GM18499 (cell line): ENCODE results near the gene TRIM52.
"Not testable (repeated sequence)": the region's sequence is repeated elsewhere in the genome, so short reads cannot be mapped to it uniquely, and the experiment has no call there.

Experiments
- ATAC-seq: cut with Tn5 transposase; IDR thresholded peaks from one replicate; pipeline ENCODE4 v1.9.1; 2021; ENCODE audit warnings: moderate number of reproducible peaks; ENCODE audit not compliant: insufficient read depth, unreplicated experiment

TRIM52 gene

DNA sequence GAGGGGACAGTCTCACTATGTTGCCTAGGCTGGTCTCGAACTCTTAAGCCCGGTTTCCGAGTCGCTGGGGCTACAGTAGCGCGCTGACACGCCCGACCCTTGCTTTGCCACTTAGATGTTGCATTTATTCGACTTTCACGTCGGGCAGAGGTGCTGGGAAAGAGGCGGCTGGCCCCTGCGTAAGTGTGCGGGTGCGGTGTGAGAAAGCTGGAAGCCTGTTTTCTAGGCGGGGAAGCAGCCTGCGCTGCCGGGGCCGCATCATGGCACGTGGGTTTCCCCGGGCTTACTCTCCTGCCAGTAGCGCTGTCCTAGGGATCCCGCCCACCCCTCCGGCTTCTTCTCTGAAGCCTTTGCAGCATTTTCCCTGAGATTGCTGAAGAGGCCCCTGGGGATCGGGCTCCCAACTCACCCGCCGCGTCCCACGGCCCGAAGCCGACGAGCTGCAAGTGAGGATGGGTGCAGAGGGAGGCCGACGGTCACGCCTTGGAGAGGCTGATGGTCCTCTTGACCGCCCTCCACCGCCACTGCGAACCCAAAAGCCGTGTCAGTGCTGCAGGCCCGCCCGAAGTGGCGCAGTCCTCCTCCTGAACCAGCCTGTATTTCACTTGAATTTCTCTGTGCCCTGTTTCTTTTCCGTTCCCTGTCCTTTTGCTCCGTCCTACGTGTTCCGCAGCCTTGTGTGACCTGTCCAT is 43.7 kb downstream of the TRIM52 start:
- no peak for ATAC-seq

DNA sequence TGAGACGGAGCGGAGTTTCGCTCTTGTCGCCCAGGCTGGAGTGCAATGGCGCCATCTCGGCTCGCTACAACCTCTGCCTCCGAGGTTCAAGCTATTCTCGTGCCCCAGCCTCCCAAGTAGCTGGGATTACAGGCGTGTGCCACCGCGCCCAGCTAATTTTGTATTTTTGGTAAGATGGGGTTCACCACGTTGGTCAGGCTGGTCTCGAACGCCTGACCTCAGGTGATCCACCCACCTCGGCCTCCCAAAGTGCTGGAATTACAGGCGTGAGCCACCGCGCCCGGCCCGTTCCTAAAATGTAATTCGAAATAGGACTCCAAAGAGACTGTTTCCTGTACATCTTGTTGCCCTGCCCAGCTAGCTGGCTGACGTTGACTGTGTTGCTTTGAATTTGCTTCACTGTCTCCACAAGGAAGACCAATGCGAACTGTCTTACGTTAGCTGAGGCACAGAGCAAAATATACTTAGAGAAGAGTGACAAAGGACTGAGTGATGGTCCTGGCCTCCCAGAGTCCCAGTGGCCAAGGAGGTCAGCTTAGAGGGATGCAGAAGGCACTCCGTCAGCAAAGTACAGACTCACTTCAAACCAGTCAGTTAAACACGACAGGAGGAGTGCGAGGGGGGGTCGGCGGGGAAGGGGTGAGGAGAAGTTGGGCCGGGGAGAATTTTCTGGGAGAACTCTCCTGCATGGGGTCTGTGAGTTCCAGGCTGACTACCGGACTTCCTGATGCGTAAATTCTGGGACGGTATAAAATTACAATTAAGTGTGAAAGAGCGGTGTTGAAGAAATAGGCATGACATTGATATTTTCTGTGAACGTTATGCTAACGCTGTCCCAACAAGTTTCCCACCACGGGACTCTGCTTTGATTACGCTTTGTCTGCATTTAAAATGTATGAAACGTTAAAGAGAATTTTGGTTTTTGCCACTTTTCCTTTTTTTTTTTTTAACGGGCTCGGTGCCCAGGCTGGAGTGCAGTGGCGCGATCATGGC is 44.6 kb downstream of the TRIM52 start:
- ATAC-seq, result no peak

DNA sequence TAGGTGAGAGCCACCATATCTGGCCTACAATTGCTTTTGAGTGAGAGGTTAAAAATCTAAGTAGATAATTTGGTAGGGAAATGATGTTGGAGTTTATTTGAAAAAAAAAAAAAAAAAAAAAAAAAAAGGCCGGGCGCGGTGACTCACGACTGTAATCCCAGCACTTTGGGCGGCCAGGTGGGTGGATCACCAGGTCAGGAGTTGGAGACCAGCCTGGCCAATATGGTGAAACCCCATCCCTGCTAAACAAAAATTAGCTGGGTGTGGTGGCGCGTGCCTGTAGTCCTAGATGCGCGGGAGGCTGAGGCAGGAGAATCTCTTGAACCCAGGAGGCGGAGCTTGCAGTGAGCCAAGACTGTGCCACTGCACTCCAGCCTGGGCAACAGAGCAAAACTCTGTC is 46.7 kb downstream of the TRIM52 start:
- ATAC-seq, result not testable (repeated sequence)

DNA sequence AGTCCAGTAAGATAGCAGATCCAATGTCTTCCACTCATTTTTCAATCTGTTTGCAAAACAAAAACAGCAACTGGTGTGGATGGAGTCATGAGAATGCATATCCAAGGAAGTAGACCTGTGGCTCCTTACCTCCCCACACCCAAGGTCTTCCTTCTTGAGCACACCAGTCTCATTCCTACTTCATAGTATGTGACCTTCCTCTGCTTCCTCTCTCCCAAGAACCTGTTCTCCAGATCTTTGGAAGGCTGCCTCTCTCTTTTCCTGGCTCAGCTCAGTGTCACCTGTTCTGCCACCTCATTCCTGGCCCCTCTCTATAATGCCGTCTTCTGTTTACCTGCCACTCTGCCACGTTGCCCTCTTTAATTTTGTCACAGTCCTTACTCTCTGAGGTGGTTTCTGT is 48.0 kb downstream of the TRIM52 start:
- no peak for ATAC-seq

DNA sequence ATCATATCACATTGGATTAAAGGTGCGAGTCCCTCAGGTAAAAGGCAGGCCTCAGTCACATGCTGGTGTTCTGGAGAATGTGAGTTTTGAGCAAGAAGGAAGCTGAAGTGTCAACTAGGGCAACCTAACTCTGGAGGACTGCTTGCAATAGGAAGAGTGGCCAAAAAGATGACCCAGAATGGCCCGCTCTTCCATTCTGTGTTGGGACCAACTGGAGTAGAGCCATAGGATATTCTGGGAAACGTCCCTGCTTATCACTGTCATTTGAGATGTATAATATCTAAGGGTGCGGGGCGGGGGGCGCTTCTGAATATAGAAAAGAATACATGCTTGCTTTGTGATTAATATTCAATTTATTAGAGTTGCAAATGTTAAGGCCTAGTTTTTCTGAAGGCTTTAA is 48.9 kb downstream of the TRIM52 start:
- no peak for ATAC-seq

DNA sequence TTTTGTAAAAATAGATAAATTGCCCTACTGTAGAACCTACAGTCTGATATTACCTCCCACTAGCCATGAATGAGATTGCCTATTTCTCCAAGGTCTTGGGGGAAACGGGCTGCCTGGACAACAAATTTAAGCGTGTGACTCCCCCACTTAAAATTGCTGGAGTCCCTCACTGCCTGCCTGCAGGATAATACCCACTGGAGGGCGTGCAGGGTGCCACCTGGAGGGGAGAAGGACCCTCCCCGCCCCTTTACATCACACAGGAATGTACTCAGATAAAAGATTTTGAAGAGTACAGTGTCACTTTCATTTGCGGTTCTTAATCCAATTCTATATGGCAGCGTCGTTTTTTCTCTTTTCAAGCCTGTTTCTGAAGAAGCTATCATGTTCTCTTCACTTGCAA is 49.7 kb downstream of the TRIM52 start:
- no peak for ATAC-seq

DNA sequence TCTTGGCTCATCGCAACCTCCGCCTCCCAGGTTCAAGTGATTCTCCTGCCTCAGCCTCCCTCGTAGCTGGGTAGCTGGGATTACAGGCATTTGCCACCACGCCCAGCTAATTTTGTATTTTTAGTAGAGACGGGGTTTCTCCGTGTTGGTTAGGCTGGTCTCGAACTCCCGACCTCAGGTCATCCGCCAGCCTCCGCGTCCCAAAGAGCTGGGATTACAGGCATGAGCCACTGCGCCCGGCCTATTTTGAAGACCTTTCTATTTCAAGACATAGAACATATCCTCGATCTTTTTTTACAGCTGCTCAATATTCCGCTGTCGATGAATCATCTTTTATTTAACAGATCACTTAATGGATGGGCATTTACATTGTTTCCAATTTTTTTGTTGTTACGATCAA is 50.2 kb downstream of the TRIM52 start:
- ATAC-seq, result not testable (repeated sequence)

DNA sequence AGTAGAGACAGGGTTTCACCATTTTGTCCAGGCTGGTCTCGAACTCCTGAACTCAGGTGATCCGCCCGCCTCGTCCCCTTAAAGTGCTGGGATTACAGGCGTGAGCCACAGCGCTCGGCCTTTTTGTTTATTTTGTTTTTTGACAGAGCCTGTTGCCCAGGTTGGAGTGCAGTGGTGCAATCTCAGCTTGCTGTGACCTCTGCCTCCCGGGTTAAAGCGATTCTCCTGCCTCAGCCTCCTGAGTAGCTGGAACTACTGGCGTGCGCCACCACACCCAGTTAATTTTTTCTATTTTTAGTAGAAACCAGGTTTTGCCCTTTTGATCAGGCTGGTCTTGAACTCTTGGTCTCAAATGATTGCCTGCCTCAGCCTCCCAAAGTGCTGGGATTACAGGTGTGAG is 50.8 kb downstream of the TRIM52 start:
- ATAC-seq, result not testable (repeated sequence)

DNA sequence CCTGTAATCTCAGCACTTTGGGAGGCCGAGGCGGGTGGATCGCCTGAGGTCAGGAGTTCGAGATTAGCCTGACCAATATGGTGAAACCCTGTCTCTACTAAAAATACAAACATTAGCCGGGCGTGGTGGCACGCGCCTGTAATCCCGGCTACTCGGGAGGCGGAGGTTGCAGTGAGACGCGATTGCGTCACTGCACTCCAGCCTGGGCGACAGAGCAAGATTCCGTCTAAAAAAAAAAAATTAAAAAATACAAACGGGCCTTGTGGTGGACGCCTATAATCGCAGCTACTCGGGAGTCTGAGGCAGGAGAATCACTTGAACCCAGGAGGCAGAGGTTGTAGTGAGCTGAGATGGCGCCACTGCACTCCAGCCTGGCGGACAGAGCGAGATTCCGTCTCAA is 51.9 kb downstream of the TRIM52 start:
- ATAC-seq, result not testable (repeated sequence)

DNA sequence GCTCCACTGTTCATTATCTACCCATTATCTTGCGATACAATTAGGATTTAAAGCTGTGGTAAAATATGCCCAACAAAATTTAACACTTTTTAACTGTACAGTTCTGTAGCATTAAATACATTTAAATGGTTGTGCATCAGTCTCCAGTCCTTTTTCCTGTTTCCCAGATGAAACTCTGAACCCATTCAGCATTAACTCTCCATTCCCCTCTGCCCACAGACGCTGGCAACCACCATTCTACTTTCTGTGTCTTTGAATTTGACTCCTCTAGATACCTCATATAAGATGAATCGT is 53.0 kb downstream of the TRIM52 start:
- no peak for ATAC-seq

DNA sequence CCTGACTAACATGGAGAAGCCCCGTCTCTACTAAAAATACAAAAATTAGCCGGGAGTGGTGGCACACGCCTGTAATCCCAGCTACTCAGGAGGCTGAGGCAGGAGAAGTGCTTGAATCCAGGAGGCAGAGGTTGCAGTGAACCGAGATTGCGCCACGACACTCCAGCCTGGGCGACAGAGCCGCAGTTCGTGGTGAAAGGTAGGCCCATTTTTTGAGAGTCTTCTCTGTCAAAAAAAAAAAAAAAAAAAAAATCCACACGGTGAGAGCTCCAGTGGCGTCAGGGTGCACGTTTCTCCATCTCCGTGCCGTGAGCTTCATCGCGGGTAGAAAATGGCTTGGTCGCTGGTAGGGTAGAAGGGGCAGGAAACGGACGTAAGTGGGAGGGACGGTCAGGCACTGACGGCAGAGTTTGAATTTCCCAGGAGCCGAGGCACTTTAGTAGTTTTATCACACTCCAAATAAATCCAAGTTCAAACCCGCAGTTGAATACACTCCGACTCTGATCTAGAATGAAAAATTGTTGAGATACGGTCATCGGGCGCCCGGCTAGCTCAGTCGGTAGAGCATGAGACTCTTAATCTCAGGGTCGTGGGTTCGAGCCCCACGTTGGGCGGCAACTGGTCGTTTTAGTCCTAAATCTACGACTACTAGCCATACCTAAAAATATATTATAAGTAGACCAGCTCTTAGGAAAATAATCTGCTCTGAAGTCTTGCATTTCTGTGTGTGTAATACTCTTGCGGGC is 53.6 kb downstream of the TRIM52 start:
- no peak for ATAC-seq

DNA sequence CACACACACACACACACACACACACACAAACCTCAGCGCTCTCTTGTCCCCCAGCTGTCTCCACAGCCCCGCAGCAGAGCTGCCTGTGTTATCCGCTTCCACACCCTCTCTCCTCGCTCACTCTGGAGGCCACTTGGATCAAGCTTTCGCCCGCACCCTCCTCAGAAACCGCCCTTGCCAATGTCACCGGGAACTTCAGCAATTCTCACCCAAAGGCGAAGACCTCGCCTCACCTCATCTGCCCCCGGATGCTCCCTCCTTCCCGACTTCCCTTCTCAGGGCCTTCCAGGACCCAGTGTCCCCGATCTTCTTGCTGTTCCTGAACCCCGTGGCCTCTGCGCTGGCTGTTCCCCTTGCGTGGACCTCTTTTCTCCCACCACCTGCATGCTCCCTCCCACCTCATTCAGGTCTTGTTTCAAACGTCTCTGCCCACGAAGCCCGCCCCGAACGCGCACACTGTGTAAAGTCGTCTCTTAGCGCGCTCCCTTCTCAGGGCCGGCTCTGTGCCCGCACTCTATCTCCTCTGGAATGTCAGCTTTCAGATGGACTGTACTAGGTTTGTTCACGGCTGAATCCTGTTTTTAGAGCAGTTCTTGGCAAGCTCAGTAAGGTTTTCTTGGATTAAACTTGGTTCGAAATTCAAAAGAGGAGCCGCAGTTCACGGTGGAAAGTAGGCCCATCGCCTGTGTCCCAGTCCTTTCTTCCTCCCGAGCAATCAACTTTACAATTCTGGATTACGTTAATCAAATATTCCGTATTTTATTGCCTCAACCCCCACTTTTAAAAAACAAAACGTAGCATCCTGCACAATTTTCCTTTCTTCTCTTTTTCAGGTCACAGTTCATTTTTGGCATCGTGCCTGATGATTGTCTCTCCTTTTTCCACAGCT is 54.9 kb downstream of the TRIM52 start:
- ATAC-seq, result no peak
